ENCODE data around the gene UBE2O. TPM values are rescaled to one million over a fixed set of nuclear protein-coding genes. Genes with fewer than 3 reads are reported as not detected.
"Not testable (repeated sequence)": the region's sequence is repeated elsewhere in the genome, so short reads cannot be mapped to it uniquely, and the experiment has no call there.

UBE2O gene
- total RNA-seq, 1 donor from 2014 or later = 35.7 TPM

- Histone ChIP-seq H3K27ac (replicated peaks) (no peak overlapping the region), H3K9me3 (replicated peaks) (no peaks in the 10 kb centered on the region), H3K36me3 (no peaks in the 10 kb centered on the region), H3K4me1 (peaks cover 34% of the 10 kb centered on the region), H3K4me3 (no peak overlapping the region), H3K27me3 (ENCODE audit: low read depth) (no peaks in the 10 kb centered on the region)
- DNase-seq = no peak
- no peak for TF ChIP-seq CTCF (IDR thresholded peaks at IDR 0.05; ENCODE audit: borderline replicate concordance)
- intact Hi-C loops (cut with micrococcal nuclease) = no loop called here
Measured at GRCh38 chr17:76366247-76366646, 86.7 kb downstream of the UBE2O start.

GRCh38 chr17:76365256-76365903 is 87.6 kb downstream of the UBE2O start:
- no peak for DNase-seq
- TF ChIP-seq CTCF (IDR thresholded peaks at IDR 0.05; ENCODE audit: borderline replicate concordance) = peak; percentile 55
- intact Hi-C loops (cut with micrococcal nuclease) = no loop called here
- H3K27ac ChIP-seq (replicated peaks) = no peak overlapping the region
- no peaks in the 10 kb centered on the region for H3K9me3 ChIP-seq (replicated peaks)
- H3K4me3 ChIP-seq = no peak overlapping the region
- H3K27me3 ChIP-seq (ENCODE audit: low read depth) = no peaks in the 10 kb centered on the region
- no peaks in the 10 kb centered on the region for H3K36me3 ChIP-seq
- peaks cover 29% of the 10 kb centered on the region for H3K4me1 ChIP-seq

GRCh38 chr17:76363107-76363842 is 89.7 kb downstream of the UBE2O start:
- no peak for DNase-seq
- Histone ChIP-seq H3K27ac (replicated peaks) (peak overlapping the region; percentile 82), H3K36me3 (no peaks in the 10 kb centered on the region)

GRCh38 chr17:76360461-76360860 is 92.5 kb downstream of the UBE2O start:
- Histone ChIP-seq H3K4me3 (no peak overlapping the region), H3K36me3 (no peaks in the 10 kb centered on the region), H3K4me1 (peaks cover 21% of the 10 kb centered on the region), H3K27me3 (ENCODE audit: low read depth) (no peaks in the 10 kb centered on the region), H3K27ac (replicated peaks) (peak overlapping the region; percentile 82), H3K9me3 (replicated peaks) (no peaks in the 10 kb centered on the region)
- no peak for TF ChIP-seq CTCF (IDR thresholded peaks at IDR 0.05; ENCODE audit: borderline replicate concordance)
- intact Hi-C loops (cut with micrococcal nuclease) = no loop called here
- no peak for DNase-seq

More at GRCh38 chr17:76363107-76363842, 89.7 kb downstream of the UBE2O start:
- H3K4me3 ChIP-seq = no peak overlapping the region
- peaks cover 21% of the 10 kb centered on the region for H3K4me1 ChIP-seq
- H3K9me3 ChIP-seq (replicated peaks) = no peaks in the 10 kb centered on the region
- H3K27me3 ChIP-seq (ENCODE audit: low read depth) = no peaks in the 10 kb centered on the region
- intact Hi-C loops (cut with micrococcal nuclease) = no loop called here
- no peak for TF ChIP-seq CTCF (IDR thresholded peaks at IDR 0.05; ENCODE audit: borderline replicate concordance)

GRCh38 chr17:76359776-76360175 is 93.2 kb downstream of the UBE2O start:
- intact Hi-C loops (cut with micrococcal nuclease); H3K27me3 ChIP-seq (ENCODE audit: low read depth); H3K9me3 ChIP-seq (replicated peaks); DNase-seq; H3K27ac ChIP-seq (replicated peaks); H3K4me3 ChIP-seq; H3K36me3 ChIP-seq: not testable (repeated sequence)
- H3K4me1 ChIP-seq = peaks cover 22% of the 10 kb centered on the region

GRCh38 chr17:76359375-76359774 is 93.6 kb downstream of the UBE2O start:
- no peak for TF ChIP-seq CTCF (IDR thresholded peaks at IDR 0.05; ENCODE audit: borderline replicate concordance)
- H3K4me3 ChIP-seq = no peak overlapping the region
- no peaks in the 10 kb centered on the region for H3K36me3 ChIP-seq
- no peaks in the 10 kb centered on the region for H3K27me3 ChIP-seq (ENCODE audit: low read depth)
- no peak overlapping the region for H3K27ac ChIP-seq (replicated peaks)
- H3K4me1 ChIP-seq = peaks cover 26% of the 10 kb centered on the region
- no peak for DNase-seq
- no peaks in the 10 kb centered on the region for H3K9me3 ChIP-seq (replicated peaks)
- intact Hi-C loops (cut with micrococcal nuclease) = no loop called here

Data from left ventricle myocardium inferior (tissue), 1 donor.